Measurements from ENCODE around the gene TCF20. TPM values are rescaled to one million over a fixed set of nuclear protein-coding genes. Genes with fewer than 3 reads are reported as not detected.

TCF20 gene
- total and polyA plus RNA-seq, 9 donors = 12.4 to 42.0 (median 34.0) TPM

DNA sequence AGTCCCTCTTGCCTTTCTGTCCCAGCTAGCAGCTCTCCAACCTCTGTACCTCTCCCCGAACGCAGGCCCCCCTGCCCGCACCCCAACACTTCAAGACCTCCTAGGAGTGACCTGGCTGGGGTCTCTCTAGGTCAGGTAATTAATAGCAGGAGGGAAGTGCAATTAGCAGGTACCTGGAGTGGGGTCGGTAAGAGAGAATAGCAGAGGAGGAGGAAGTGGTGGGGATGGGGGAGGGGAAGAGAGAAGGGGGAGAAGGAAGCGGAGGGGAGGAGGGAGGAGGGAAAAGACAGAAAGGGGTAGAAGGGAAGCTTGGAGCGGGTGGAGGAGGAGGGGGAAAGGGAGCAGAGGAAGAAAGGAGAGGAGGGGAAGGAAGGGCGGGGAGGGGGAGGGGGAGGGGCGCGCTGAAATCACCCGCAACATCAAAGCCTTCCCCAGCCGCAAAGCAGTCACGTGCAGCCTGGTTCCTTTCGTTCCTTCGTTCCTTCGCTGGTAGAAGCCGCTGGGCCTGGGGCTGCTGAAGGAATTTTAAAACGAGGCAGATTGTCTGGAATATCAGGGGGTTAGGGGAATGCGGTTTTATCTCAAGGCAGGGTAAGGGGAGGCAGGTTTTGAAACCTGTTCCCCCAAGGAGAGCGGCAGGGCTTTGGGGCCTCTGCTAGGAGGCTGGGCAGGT, 29.3 kb upstream of the TCF20 start:
- DNase-seq = no peak
- Histone ChIP-seq H3K4me3 (no peak overlapping the region), H3K27me3 (no peaks in the 10 kb centered on the region), H3K4me1 (ENCODE audit: insufficient read depth) (peaks cover 8% of the 10 kb centered on the region), H3K27ac (no peak overlapping the region), H3K9me3 (no peaks in the 10 kb centered on the region), H3K36me3 (no peaks in the 10 kb centered on the region)
- WGBS, 3 donors = 13 to 18% (median 14%) methylated on average over 19 of the region's 19 CpGs
- TF ChIP-seq, protein P1, sequence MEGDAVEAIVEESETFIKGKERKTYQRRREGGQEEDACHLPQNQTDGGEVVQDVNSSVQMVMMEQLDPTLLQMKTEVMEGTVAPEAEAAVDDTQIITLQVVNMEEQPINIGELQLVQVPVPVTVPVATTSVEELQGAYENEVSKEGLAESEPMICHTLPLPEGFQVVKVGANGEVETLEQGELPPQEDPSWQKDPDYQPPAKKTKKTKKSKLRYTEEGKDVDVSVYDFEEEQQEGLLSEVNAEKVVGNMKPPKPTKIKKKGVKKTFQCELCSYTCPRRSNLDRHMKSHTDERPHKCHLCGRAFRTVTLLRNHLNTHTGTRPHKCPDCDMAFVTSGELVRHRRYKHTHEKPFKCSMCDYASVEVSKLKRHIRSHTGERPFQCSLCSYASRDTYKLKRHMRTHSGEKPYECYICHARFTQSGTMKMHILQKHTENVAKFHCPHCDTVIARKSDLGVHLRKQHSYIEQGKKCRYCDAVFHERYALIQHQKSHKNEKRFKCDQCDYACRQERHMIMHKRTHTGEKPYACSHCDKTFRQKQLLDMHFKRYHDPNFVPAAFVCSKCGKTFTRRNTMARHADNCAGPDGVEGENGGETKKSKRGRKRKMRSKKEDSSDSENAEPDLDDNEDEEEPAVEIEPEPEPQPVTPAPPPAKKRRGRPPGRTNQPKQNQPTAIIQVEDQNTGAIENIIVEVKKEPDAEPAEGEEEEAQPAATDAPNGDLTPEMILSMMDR (IDR thresholded peaks at IDR 0.05) = no peak
- TF ChIP-seq EP300 (IDR thresholded peaks at IDR 0.05) = no peak
- TF ChIP-seq POLR2A (IDR thresholded peaks at IDR 0.05) = no peak
- intact Hi-C loops (cut with DNase I) = no loop called here

DNA sequence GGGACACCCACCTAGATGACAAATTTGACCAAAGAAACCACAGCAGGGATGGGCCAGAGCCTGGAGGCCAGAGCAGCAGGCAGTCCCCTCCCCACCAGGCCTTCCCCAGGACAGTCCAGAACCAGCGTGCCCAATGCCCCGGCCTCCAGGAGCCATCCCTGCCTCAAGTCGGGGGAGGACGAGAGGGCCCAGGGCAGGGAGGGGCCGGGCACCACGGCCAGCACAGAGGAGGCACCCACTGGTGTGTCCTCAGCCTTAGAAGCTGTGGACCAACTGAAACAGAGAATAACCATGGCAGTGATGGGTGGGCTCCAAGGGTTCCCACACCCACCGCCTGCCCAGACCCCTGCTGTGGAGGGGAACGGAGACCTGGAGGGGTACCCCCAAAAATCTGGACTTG, 28.3 kb upstream of the TCF20 start:
- Histone ChIP-seq H3K36me3 (no peaks in the 10 kb centered on the region), H3K27me3 (no peaks in the 10 kb centered on the region), H3K27ac (no peak overlapping the region), H3K4me3 (no peak overlapping the region), H3K4me1 (ENCODE audit: insufficient read depth) (peaks cover 8% of the 10 kb centered on the region), H3K9me3 (no peaks in the 10 kb centered on the region)
- DNase-seq = no peak
- 80 to 90% (median 87%) methylated on average over 8 of the region's 8 CpGs for WGBS, 3 donors
- TF ChIP-seq EP300 (IDR thresholded peaks at IDR 0.05) (no peak), POLR2A (IDR thresholded peaks at IDR 0.05) (no peak)
- TF ChIP-seq, protein P1 (IDR thresholded peaks at IDR 0.05) = no peak
- intact Hi-C loops (cut with DNase I) = no loop called here

DNA sequence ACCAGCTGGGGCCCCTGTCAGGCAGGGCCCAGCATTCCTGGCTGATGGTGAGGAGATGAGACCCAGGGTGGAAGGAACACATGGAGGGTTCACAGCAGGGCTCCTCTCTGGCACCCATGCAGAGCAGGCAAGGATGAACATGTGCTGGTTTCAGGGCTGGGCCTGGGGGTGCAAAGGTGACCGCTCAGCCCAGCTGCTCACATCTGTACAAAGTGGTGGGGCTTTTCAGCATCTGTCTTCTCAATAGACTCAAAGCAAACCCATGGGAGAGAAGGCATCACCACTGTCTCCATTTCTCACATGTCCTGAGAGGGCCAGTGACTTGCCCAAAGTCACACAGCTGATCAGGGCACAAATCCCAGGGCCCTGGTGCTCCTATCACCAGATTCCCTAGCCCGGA, 27.3 kb upstream of the TCF20 start:
- Histone ChIP-seq H3K27me3 (no peaks in the 10 kb centered on the region), H3K9me3 (no peaks in the 10 kb centered on the region), H3K27ac (no peak overlapping the region), H3K4me3 (no peak overlapping the region), H3K36me3 (no peaks in the 10 kb centered on the region), H3K4me1 (ENCODE audit: insufficient read depth) (peaks cover 8% of the 10 kb centered on the region)
- no peak for TF ChIP-seq POLR2A (IDR thresholded peaks at IDR 0.05)
- TF ChIP-seq EP300 (IDR thresholded peaks at IDR 0.05) = no peak
- TF ChIP-seq, protein P1 (IDR thresholded peaks at IDR 0.05) = no peak
- 31 to 53% (median 51%) methylated on average over 2 of the region's 2 CpGs for WGBS, 3 donors
- intact Hi-C loops (cut with DNase I) = no loop called here
- no peak for DNase-seq

DNA sequence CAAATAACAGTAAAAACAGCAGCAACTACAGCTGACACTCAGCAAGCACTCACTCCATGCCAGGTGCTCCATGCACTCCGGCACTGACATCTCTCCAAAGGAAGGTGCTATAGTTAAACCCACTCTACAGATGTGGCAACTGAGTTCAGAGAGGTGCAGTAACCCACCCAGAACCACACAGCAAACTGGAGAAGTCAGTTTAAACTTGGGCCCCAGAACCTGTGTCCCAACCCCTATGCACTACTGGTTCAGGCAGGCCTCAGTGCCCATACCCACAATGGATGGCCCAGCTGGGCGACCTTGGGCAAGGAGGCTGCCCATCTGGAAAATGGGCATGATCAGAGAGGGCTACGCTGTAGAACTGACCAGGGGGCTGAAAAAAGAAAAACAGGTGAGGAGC, 26.4 kb upstream of the TCF20 start:
- no peaks in the 10 kb centered on the region for H3K27me3 ChIP-seq
- H3K36me3 ChIP-seq = no peaks in the 10 kb centered on the region
- H3K9me3 ChIP-seq = no peaks in the 10 kb centered on the region
- no peak for DNase-seq
- intact Hi-C loops (cut with DNase I) = no loop called here
- H3K4me3 ChIP-seq = no peak overlapping the region
- TF ChIP-seq POLR2A (IDR thresholded peaks at IDR 0.05) (no peak), EP300 (IDR thresholded peaks at IDR 0.05) (no peak)
- TF ChIP-seq, protein P1 (IDR thresholded peaks at IDR 0.05) = no peak
- peaks cover 8% of the 10 kb centered on the region for H3K4me1 ChIP-seq (ENCODE audit: insufficient read depth)
- 93 to 100% (median 95%) methylated on average over 3 of the region's 3 CpGs for WGBS, 3 donors
- H3K27ac ChIP-seq = no peak overlapping the region
